Esophagus muscularis mucosa (tissue), 4 donors: Measurements from ENCODE around the gene MRPS7. TPM values are rescaled to one million over a fixed set of nuclear protein-coding genes. Genes with fewer than 3 reads are reported as not detected.

Source experiments
- DNase-seq: peaks from one replicate; pipeline ENCODE4 v3.0.0-alpha.2; 2017; ENCODE audit errors: extremely low spot score
- H3K27ac ChIP-seq, 4 donors: fragments of 200-600 bp; sonication (generic); replicated peaks in 1 of 4; 1 replicate in 3 of 4; 2 replicates in 1 of 4; pipeline ENCODE4 v1.5.1; 2016 to 2019; ENCODE audit warnings: mild to moderate bottlenecking in 1 of 4
- H3K27me3 ChIP-seq, 4 donors: fragments of 200-600 bp; sonication (generic); one replicate each; pipeline versions ENCODE4 v1.5.1 to v1.6.0; 2016 to 2019
- H3K36me3 ChIP-seq, 4 donors: fragments of 200-600 bp; sonication (generic); one replicate each; pipeline ENCODE4 v1.5.1; 2016 to 2019
- H3K4me1 ChIP-seq, 4 donors: fragments of 200-600 bp; sonication (generic); one replicate each; pipeline ENCODE4 v1.5.1; 2016 to 2019
- H3K4me3 ChIP-seq, 4 donors: fragments of 200-600 bp; sonication (generic); 1 replicate in 2 of 4; 2 replicates in 2 of 4; pipeline ENCODE4 v1.5.1; 2016 to 2019; ENCODE audit warnings: mild to moderate bottlenecking in 4 of 4, moderate library complexity in 1 of 4
- H3K9me3 ChIP-seq, 4 donors: fragments of 200-600 bp; sonication (generic); 1 replicate in 3 of 4; 2 replicates in 1 of 4; pipeline ENCODE4 v1.5.1; 2016 to 2019
- CTCF ChIP-seq, 3 experiments: fragments of 200-600 bp in 2 of 3; fragments of 450-650 bp in 1 of 3; sonication (generic) in 2 of 3; IDR thresholded peaks; one replicate each; pipeline ENCODE4 v1.5.1; 2017 to 2019; ENCODE audit warnings: antibody characterized with exemption in 3 of 3, mild to moderate bottlenecking in 2 of 3, moderate library complexity in 1 of 3
- EP300 ChIP-seq: sonication (generic); formaldehyde crosslinking; IDR thresholded peaks from one replicate; pipeline ENCODE4 v1.6.1; 2017; ENCODE audit warnings: antibody characterized with exemption
- POLR2A ChIP-seq: fragments of 450-650 bp; IDR thresholded peaks from one replicate; pipeline ENCODE4 v1.6.1; 2017; ENCODE audit warnings: antibody characterized with exemption, moderate library complexity, mild to moderate bottlenecking, low read depth
- POLR2AphosphoS5 ChIP-seq, 2 donors: sonication (generic); formaldehyde crosslinking; IDR thresholded peaks; one replicate each; pipeline ENCODE4 v1.6.1; 2017; ENCODE audit warnings: antibody characterized with exemption in 2 of 2
- WGBS: methylation state at CpG from one replicate; pipeline ENCODE4 v1.1.5; 2018; 5-methylcytosine and 5-hydroxymethylcytosine counted together
- intact Hi-C: fragments of 100-400 bp; cut with DNase I; formaldehyde crosslinking; loops from one replicate; pipeline ENCODE4 v1.15.1; 2023
- total RNA-seq, 4 donors: library from RNA; depleted of rRNA; stranded (reverse); fragments of >200 nt; gene quantifications; one replicate each; pipeline versions ENCODE4 v1.1.0 to v1.2.1, GENCODE V29; 2016

Gene MRPS7
- total RNA-seq, 4 donors from 2014 or later, result 37.8 to 40.6 (median 39.1) TPM

DNA sequence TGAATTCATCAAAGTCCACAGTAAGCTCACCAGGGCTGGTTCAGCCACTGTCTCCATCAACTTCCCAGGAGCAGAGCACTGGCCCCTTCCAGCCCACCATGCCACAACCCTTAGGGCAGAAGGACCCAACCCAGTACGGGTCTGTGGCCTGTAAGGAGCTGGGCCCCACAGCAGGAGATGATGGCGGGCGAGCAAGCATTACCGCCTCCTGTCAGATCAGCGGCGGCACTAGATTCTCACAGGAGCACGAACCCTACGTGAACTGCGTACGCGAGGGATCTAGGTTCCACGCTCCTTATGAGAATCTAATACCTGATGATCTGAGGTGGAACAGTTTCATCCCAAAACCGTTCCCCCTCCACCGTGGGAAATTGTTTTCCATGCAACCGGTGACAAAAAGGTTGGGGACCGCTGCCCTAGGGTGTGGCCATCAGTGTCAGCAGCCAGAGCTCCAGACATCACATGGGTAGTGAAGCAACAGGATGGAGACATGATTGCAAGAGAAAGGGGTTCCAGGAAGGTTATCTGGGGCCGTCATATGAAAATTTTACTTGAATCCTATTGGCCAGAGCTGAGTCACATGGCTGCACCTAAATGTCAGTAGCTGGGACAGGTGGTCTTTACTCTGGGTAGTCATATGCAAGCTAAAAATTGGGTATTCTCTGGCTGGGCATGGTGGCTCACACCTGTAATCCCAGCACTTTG is 40.0 kb downstream of the MRPS7 start:
- DNase-seq, result no peak
- Histone ChIP-seq H3K27ac (no peak overlapping the region), H3K9me3 (no peaks in the 10 kb centered on the region), H3K4me1 (no peaks in the 10 kb centered on the region), H3K4me3 (no peak overlapping the region), H3K36me3 (no peaks in the 10 kb centered on the region), H3K27me3 (no peaks in the 10 kb centered on the region)
- 79% methylated on average over 8 of the region's 17 CpGs for WGBS
- TF ChIP-seq POLR2AphosphoS5 (IDR thresholded peaks at IDR 0.05) (no peak), POLR2A (no peak), EP300 (no peak), CTCF (IDR thresholded peaks at IDR 0.05) (no peak)
- intact Hi-C loops, result no loop called here

DNA sequence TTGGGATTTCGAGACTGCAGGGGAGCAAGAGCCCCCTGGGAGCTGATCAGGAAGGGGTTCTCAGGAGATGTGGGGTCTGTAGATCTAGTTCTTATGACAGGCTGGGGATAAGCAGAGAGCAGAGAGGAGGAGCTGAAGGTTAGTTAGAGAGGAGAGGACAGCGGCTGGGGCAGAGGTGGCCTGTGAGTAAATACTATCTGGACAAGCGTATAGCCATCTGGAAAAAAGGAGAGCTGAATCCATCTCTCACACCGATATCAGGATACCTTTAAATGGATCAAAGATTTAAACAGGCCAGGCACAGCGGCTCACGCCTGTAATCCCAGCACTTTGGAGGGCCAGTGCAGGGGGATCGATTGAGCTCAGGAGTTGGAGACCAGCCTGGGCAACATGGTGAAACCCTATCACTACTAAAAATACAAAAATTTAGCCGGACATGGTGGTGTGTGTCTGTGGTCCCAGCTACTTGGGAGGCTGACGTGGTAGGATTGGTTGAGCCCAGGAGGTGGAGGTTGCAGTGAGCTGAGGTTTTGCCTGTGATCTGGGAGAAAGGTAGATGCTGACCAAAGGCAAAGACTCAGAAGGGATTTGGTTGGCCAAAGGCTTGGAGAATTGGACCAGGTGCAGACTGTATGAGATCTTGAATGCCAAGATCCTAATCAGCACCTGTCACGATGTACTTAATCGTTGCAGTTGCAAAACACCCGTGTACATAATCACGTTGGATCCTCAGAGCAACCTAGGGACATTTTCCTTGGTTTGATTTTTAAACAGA is 46.5 kb downstream of the MRPS7 start:
- no peaks in the 10 kb centered on the region for H3K9me3 ChIP-seq
- no peak overlapping the region for H3K27ac ChIP-seq
- no peak overlapping the region for H3K4me3 ChIP-seq
- WGBS, result 86% methylated on average over 13 of the region's 13 CpGs
- intact Hi-C loops, result no loop called here
- no peaks in the 10 kb centered on the region for H3K36me3 ChIP-seq
- DNase-seq, result no peak
- H3K4me1 ChIP-seq, result peaks cover 0 to 9% (median 2%) of the 10 kb centered on the region in 4 donors
- no peaks in the 10 kb centered on the region for H3K27me3 ChIP-seq
- TF ChIP-seq POLR2A, result no peak
- TF ChIP-seq POLR2AphosphoS5 (IDR thresholded peaks at IDR 0.05), result no peak
- no peak for TF ChIP-seq CTCF (IDR thresholded peaks at IDR 0.05)
- no peak for TF ChIP-seq EP300

DNA sequence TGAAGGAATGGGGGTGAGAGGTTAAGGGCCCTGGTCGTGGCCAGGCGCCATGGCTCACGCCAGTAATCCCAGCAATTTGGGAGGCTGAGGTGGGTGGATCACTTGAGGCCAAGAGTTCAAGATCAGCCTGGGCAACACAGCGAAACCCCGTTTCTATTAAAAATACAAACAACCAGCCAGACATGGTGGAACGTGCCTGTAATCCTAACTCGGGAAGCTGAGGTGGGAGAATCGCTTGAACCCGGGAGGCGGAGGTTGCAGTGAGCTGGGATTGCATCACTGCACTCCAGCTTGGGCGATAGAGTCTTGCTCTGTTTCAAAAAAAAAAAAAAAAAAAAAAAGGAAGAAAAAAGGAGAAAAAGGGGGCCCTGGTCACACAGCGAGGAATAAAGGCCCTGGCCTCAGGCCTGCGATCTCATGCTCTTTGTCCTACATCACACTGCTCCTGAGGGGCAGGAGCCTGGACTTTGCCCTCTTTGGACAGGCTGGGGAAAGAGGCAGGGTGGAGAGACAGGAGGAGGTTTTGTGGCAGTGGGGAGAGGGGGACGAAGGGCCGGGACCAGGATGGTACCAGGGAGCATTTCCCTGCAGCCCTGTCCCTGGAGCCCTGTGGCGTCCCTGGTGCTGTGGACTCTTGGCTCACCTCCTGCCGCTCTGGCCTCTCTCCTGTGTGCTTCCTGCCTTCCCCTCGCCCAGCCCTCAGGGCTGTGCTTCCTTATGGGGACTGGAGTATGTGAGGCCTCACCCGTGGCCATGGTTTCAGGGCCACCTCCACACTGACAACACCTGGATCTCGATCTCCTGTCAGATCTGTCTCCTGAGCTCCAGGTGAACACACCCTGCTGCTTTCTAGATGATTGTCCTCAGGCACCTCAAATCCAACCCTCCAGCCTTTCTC is 47.3 kb downstream of the MRPS7 start:
- 81% methylated on average over 20 of the region's 20 CpGs for whole genome bisulfite sequencing
- intact Hi-C loops, result no loop called here
- Histone ChIP-seq H3K9me3 (no peaks in the 10 kb centered on the region), H3K4me3 (no peak overlapping the region), H3K36me3 (no peaks in the 10 kb centered on the region), H3K4me1 (peaks cover 0 to 9% (median 2%) of the 10 kb centered on the region in 4 donors), H3K27me3 (no peaks in the 10 kb centered on the region), H3K27ac (peak overlapping the region in 3 of 4 donors; percentile 39 to 41 (median 40))
- no peak for DNase-seq
- TF ChIP-seq EP300 (no peak), POLR2AphosphoS5 (IDR thresholded peaks at IDR 0.05) (no peak), POLR2A (no peak)

DNA sequence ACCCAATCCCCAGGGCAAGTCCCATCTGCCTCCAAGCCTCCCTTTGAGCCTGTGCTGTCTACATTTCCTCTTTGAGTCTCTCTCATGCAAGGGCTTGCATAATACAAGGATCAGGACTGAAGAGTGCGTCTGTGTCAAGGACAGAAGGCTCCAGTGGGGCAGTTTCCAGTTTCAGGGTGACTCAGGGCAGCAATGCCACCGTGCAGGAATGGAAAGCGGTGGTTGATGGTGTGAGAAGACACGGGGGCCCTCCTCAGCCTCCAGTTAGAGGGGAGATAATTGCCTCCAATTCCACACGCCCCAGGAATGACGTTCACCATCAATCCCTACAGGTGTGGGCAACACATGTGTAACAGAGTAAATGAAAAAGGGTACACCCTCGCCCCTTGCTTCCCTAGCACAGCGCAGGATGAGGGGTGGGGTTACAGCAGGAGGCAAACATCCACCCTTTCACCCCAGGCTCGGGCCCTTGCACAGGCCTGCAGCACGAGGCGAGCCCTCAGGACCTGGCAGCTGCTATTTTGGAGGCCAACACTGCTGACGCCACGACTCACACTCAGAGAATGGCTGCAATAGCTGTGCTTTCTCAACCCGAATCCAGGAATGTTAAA is 52.4 kb downstream of the MRPS7 start:
- no peaks in the 10 kb centered on the region for H3K9me3 ChIP-seq
- H3K4me1 ChIP-seq, result peaks cover 0 to 7% (median 3%) of the 10 kb centered on the region in 4 donors
- intact Hi-C loops, result no loop called here
- H3K27ac ChIP-seq, result peak overlapping the region; percentile 14 to 62 (median 43)
- TF ChIP-seq CTCF (IDR thresholded peaks at IDR 0.05) (no peak), POLR2A (no peak), POLR2AphosphoS5 (IDR thresholded peaks at IDR 0.05) (no peak), EP300 (no peak)
- H3K36me3 ChIP-seq, result peaks cover 4 to 19% (median 17%) of the 10 kb centered on the region in 4 donors
- H3K27me3 ChIP-seq, result no peaks in the 10 kb centered on the region
- WGBS, result 75% methylated on average over 13 of the region's 14 CpGs
- H3K4me3 ChIP-seq, result no peak overlapping the region
- no peak for DNase-seq
